PC-3 (cell line): ENCODE measurements around the gene SULF2.

Experiments used
- EZH2 ChIP-seq: fragments of 300-600 bp; sonication (generic); IDR thresholded peaks from one replicate; pipeline ENCODE4 v1.6.1; 2017; ENCODE audit warnings: antibody characterized with exemption, mild to moderate bottlenecking, low read length; ENCODE audit not compliant: unreplicated experiment
- TF ChIP-seq, protein P1 (sequence below): fragments of 300-600 bp; sonication (generic); conservative IDR thresholded peaks from 2 replicates; pipeline ENCODE4 v1.5.1; 2017; ENCODE audit warnings: antibody characterized with exemption, low read depth, mild to moderate bottlenecking, low read length

DNA sequence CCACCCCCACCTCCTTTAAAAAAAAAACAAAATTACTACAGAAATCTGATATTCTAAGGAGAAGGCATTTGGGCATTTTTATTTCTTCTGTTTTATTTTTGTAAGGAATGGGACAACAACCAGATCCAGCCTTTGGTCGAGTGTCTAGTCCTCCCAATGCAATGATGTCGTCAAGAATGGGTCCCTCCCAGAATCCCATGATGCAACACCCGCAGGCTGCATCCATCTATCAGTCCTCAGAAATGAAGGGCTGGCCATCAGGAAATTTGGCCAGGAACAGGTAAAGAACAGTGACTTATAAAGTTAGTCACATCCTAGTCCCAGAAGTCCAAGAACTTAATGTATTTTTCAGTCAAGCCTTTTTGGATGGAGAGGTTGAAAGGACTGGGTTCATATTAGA, 133.0 kb downstream of the SULF2 start:
- TF ChIP-seq, protein P1, sequence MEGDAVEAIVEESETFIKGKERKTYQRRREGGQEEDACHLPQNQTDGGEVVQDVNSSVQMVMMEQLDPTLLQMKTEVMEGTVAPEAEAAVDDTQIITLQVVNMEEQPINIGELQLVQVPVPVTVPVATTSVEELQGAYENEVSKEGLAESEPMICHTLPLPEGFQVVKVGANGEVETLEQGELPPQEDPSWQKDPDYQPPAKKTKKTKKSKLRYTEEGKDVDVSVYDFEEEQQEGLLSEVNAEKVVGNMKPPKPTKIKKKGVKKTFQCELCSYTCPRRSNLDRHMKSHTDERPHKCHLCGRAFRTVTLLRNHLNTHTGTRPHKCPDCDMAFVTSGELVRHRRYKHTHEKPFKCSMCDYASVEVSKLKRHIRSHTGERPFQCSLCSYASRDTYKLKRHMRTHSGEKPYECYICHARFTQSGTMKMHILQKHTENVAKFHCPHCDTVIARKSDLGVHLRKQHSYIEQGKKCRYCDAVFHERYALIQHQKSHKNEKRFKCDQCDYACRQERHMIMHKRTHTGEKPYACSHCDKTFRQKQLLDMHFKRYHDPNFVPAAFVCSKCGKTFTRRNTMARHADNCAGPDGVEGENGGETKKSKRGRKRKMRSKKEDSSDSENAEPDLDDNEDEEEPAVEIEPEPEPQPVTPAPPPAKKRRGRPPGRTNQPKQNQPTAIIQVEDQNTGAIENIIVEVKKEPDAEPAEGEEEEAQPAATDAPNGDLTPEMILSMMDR: no peak
- no peak for TF ChIP-seq EZH2
